HG03039 (cell line): ENCODE results near the gene NPIPB4.
"Not testable (repeated sequence)": the region's sequence is repeated elsewhere in the genome, so short reads cannot be mapped to it uniquely, and the experiment has no call there.

Experiments
- ATAC-seq: cut with Tn5 transposase; IDR thresholded peaks from one replicate; pipeline ENCODE4 v1.9.1; 2021; ENCODE audit warnings: mild to moderate bottlenecking, moderate library complexity; ENCODE audit not compliant: unreplicated experiment

NPIPB4 gene

GRCh38 chr16:21857656-21858055, at the start of gene NPIPB4:
Gene NPIPB4, minus strand, starts transcription at chr16:21857756. Its CDS starts 378 bp downstream, at chr16:21857378.
- ATAC-seq = not testable (repeated sequence)

- ATAC-seq = not testable (repeated sequence)
Observed at GRCh38 chr16:21898998-21899397, 41.4 kb upstream of the NPIPB4 start.

DNA sequence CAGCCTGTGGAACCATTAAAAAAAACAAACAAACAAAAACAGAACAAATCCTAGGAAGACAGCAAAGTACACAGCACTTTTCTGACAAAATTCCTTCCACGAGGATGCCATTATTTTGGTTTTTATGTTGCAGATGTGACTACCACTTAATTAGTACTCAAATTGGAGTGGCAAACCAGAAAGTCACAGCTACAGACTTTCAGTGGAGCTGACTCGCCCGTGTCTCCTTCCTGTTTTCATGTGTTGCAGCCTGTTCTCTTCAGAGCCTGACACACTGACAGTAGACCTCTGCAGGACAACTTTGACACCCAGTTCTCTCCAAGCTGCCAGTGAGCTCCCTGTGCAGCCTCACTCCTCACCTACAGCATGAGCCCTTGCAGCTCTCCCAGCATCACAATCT, 24.4 kb upstream of the NPIPB4 start:
- not testable (repeated sequence) for ATAC-seq

DNA sequence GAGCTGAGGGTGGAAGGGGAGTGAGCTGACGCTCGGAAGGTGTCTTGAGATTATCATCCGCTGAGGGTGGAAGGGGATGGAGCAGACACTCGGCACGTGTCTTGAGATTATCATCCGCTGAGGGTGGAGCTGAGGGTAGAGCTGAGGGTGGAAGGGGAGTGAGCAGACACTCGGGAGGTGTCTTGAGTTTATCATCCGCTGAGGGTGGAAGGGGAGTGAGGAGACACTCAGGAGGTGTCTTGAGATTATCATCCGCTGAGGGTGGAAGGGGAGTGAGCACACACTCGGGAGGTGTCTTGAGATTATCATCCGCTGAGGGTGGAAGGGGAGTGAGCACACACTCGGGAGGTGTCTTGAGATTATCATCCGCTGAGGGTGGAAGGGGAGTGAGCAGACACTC, 20.4 kb downstream of the NPIPB4 start:
- not testable (repeated sequence) for ATAC-seq

GRCh38 chr16:21836334-21836733, 21.2 kb downstream of the NPIPB4 start:
- not testable (repeated sequence) for ATAC-seq

- ATAC-seq = not testable (repeated sequence)
Observed at GRCh38 chr16:21835747-21836146, 21.8 kb downstream of the NPIPB4 start.

DNA sequence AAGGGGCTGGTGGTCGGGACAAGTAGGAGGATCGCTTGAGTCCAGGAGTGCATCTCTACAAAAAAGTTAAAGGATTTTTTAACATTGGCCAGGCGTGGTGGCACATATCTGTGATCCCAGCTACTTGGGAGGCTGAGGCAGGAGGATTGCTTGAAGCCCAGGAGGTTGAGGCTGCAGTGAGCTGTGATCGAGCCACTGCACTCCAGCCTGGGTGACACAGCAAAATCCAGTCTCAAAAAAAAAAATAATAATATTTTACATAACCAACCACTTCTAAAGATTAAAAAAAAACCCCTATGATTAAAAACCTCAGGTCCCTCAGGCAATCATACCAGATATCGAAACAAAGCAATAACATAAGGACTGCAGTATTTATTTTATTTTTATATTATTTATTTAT, 23.3 kb downstream of the NPIPB4 start:
- ATAC-seq = not testable (repeated sequence)

DNA sequence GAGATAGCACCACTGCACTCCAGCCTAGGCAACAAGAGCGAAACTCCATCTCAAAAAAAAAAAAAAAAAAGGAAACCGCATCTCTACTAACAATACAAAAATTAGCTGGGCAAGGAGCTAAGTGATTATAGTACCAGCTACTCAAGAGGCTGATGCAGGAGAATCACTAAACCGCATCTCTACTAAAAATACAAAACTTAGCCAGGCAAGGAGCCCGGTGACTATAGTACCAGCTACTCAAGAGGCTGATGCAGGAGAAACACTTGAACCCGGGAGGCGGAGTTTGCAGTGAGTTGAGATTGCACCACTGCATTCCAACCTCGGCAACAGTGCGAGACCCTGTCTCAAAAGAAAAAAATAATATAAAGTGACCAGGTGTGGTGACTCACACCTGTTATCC, 27.6 kb downstream of the NPIPB4 start:
- ATAC-seq = not testable (repeated sequence)

DNA sequence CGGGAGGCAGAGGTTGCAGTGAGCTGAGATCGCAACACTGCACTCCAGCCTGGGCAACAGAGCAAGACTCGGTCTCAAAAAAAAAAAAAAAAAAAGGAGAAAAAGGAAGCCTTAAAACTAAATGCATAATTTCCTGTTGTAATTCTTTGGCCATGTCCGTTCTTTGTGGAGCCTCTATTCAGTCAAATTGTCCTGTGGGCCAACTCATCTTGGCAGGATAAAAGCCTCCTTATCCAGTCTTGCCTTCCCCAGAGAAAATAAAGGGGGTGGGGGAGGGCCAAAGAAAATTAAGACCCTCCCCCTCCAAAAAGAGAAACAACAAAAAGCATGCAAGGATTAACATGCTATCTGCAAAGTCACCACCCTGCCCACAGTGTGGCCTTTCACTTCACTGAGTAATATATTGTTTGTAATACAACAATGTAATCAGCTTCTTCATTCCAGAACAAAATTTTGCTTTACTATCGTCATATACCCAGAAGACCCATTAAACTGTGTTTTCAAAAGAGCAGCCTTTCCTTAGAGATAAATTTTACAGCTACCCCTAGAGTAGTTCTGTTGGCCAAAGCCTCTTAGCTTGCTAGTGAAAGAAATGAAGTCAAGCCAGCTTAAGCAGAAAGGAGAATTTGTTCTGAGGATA, 31.4 kb downstream of the NPIPB4 start:
- not testable (repeated sequence) for ATAC-seq

GRCh38 chr16:21825526-21825925, 32.0 kb downstream of the NPIPB4 start:
- not testable (repeated sequence) for ATAC-seq

- not testable (repeated sequence) for ATAC-seq
Observed at GRCh38 chr16:21823258-21823657, 34.3 kb downstream of the NPIPB4 start.

DNA sequence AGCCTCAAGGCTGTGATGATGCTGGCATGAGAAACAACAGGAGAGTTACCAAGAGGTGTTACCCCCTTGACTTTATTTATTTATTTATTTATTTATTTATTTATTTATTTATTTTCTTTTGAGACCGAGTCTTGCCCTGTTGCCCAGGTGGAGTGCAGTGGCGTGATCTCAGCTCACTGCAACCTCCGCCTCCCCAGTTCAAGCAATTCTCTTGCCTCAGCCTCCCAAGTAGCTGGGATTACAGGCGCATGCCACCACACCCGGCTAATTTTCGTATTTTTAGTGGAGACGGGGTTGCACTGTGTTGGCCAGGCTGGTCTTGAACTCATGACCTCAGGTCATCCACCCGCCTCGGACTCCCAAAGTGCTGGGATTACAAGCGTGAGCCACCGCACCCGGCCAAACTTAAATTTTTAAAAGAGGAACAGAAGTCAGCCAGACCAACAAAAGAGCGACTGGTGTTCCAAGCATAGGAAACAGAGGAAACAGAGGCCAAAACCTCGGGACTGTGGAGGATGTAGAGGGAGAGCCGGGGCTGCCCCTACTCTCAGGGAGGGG, 36.6 kb downstream of the NPIPB4 start:
- ATAC-seq = not testable (repeated sequence)

DNA sequence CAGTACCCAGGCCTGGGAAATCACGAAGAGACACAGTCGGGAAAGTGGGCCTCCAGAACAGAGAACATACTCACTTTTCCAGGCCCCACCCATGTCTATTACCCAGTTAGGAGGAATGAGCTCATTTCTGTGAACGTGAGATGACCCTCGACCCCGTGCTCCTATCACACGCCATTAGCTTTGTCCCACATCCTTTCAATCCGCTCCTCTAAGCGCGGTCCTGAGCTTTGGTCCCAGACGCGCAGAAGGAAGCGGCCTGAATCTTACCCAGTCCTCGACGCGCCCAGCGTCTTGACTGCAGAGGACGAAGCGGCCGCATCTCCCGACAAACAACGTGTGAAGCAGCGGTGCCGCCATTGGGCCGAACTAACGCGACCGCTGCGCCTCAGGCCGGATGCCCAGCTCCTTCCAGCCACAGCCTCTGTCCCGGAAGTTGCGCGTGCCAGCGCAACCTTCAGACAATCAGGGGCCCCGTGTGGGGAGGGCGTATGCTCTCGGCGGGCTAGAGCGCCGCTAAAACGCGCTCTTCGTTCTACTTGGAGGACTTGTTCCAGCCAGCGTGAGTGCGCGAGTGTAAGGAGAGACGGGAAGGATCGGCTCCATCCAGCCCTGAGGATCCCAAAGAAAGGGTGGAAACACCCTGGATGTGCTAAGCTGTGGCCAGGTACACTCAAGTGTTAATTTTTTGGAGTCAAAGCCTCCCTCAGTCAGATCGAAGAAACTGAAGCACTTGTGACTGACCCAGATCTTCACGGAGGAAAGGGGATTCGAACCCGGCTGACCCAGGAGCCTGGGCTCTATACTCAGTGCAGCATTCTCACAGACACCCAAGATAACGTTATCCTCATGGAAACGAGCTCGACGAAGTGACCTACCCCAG, 37.3 kb downstream of the NPIPB4 start:
- ATAC-seq = peak; percentile 88

GRCh38 chr16:21819617-21820016, 37.9 kb downstream of the NPIPB4 start:
- not testable (repeated sequence) for ATAC-seq

DNA sequence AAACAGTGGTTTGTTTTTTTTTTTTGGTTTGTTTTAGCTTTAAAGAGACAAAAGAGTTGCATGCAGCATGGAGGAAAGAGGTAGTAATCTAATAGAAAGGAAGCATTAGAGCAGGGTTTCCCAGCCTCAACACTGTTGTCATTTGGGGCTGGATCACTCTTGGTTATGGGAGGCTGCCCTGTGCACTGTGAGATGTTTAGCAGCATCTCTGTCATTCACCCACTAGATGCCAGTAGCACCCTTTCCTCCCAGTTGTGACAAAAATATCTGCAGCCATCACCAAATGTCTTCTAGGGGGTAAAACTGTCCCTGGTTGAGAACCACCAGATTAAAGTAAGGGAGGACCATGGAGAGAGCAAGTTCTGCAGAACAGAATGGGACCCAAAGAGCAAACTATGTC, 40.5 kb downstream of the NPIPB4 start:
- ATAC-seq = not testable (repeated sequence)

DNA sequence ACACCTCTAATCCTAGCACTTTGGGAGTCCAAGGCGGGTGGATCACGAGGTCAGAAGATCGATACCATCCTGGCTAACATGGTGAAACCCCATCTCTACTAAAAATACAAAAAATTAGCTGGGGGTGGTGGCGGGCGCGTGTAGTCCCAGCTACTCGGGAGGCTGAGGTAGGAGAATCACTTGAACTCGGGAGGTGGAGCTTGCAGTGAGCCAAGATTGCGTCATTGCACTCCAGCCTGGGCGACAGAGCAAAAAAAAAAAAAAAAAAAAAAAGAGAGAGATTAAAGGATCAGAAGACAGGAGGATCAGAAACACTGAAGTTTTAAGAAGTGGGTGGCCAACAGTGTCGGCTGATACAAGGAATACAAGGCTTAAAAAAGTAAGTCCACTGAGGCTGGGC, 41.9 kb downstream of the NPIPB4 start:
- ATAC-seq = not testable (repeated sequence)

GRCh38 chr16:21802375-21802663, 55.2 kb downstream of the NPIPB4 start:
- ATAC-seq = not testable (repeated sequence)

DNA sequence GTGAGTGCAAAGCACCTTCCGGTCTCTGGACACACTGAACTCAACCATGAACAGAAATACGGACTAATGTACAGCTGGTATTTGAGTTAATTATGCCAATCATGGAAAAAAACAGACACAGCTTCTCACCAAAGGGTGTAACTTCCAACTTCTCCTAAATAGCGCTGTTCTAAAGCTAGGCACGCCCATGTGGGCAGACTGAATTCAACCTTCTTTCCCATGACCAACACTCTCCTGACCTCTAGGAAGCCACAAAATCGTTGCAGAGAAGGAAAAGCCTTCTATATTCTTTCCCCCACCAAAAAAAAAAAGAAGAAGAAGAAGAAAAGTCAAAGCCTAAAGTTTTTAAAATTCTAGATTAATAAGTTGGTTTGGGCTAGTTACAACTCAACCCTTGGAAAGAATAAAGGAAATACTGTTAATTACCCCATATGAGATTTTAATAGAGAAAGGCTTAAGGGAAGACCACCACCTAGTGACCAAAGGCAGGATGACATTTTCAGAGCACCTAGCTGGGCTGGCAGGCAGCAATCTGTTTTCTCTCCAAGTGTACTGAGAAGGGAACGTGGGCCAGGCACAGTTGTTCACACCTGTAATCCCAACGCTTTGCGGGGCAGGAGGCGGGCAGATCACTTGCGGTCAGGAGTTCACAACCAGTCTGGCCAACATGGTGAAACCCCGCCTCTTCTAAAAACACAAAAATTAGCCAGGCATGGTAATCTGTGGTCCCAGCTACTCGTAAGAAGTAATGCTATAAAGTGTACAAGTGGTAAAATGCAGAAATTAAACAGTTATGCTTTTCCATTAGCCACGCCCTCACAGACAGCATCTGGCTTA, 55.8 kb downstream of the NPIPB4 start:
- not testable (repeated sequence) for ATAC-seq

- not testable (repeated sequence) for ATAC-seq
Observed at GRCh38 chr16:21798601-21799000, 59.0 kb downstream of the NPIPB4 start.

- not testable (repeated sequence) for ATAC-seq
Observed at GRCh38 chr16:21793310-21793709, 64.2 kb downstream of the NPIPB4 start.

DNA sequence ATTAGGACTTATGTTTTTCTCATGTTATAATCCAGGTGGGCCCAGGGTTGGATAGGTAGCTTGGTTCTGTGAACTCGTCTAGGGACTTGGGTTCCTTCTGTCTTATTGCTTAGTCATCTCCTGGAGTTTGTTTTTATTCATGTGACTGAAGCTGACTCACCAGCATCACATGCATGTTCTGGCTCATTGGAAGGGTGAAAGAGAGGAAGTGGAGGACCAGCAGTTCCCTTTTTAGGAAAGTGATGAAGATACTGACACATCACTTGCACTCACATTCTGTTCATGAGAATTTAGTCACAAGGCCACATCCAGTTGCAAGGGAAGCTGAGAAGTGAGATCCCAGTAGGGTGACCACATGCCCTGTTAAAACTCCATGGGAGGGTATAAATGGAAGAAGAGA, 67.0 kb downstream of the NPIPB4 start:
- ATAC-seq = not testable (repeated sequence)
